ENCODE data around the gene KIF5B. TPM values are rescaled to one million over a fixed set of nuclear protein-coding genes. Genes with fewer than 3 reads are reported as not detected.

The KIF5B gene
- total and polyA plus RNA-seq, 2 donors (not counting 1 experiment from before 2014, with no cell fraction given) = 9.5 to 44.1 TPM

DNA sequence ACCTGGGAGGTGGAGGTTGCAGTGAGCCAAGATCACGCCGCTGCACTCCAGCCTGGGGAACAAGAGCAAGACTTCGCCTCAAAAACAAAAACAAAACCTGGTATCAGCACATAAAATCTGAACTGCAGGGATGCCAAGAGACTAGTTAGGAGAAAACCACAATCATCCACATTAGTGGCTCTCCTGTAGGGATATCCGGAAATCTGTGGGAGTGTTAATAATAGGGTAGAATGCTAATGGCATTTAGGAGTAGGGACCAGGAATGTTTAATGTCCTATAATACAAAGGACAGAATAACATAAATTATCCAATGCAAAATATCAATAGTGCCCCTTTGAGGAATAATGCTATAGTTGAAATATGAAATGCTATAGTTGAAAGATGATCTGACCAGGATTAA is 24.3 kb downstream of the KIF5B start:
- ChIA-PET POLR2A (no interaction called here), CTCF (no interaction called here)
- no peak overlapping the region for H3K27ac Mint-ChIP-seq
- H3K9me3 Mint-ChIP-seq (ENCODE audit: insufficient read depth) = no peaks in the 10 kb centered on the region
- Histone ChIP-seq H3K4me3 (ENCODE audit: control extremely low read depth in 1 of 5, extremely low read depth in 1 of 5, insufficient read depth in 1 of 5, low read depth in 2 of 5, low read length in 4 of 5) (no peak overlapping the region), H3K27me3 (replicated peaks in 1 of 4; ENCODE audit: control extremely low read depth in 1 of 4, control insufficient read depth in 3 of 4, insufficient read depth in 4 of 4, low read length in 3 of 4) (no peaks in the 10 kb centered on the region), H3K79me2 (ENCODE audit: control insufficient read depth, insufficient read depth, low read length) (peaks cover 17% of the 10 kb centered on the region), H4K20me1 (ENCODE audit: control insufficient read depth, insufficient read depth, low read length, poor library complexity, severe bottlenecking) (peaks cover 11% of the 10 kb centered on the region), H3K9me3 (ENCODE audit: control extremely low read depth in 1 of 3, control insufficient read depth in 2 of 3, insufficient read depth in 1 of 3, low read length in 2 of 3) (no peaks in the 10 kb centered on the region), H3K9ac (ENCODE audit: low read length) (no peak overlapping the region), H3K27ac (ENCODE audit: low read length in 2 of 2) (no peak overlapping the region), H3K36me3 (replicated peaks in 1 of 2; ENCODE audit: control extremely low read depth in 1 of 2, control insufficient read depth in 1 of 2, extremely low read depth in 1 of 2, insufficient read depth in 2 of 2, low read length in 1 of 2) (peaks cover 14 to 88% of the 10 kb centered on the region in 2 experiments), H3K4me2 (replicated peaks; ENCODE audit: low read depth, low read length, poor library complexity, severe bottlenecking) (no peak overlapping the region), H3K4me1 (ENCODE audit: control insufficient read depth in 2 of 2, insufficient read depth in 2 of 2, low read length in 2 of 2) (no peaks in the 10 kb centered on the region), H2AFZ (ENCODE audit: insufficient read depth, low read depth, low read length, poor library complexity, severe bottlenecking) (no peak overlapping the region)
- no peak for TF ChIP-seq EZH2 (IDR thresholded peaks at IDR 0.05; ENCODE audit: borderline replicate concordance, insufficient read depth, low read depth, low read length, poor library complexity, severe bottlenecking)
- TF ChIP-seq, protein P1, sequence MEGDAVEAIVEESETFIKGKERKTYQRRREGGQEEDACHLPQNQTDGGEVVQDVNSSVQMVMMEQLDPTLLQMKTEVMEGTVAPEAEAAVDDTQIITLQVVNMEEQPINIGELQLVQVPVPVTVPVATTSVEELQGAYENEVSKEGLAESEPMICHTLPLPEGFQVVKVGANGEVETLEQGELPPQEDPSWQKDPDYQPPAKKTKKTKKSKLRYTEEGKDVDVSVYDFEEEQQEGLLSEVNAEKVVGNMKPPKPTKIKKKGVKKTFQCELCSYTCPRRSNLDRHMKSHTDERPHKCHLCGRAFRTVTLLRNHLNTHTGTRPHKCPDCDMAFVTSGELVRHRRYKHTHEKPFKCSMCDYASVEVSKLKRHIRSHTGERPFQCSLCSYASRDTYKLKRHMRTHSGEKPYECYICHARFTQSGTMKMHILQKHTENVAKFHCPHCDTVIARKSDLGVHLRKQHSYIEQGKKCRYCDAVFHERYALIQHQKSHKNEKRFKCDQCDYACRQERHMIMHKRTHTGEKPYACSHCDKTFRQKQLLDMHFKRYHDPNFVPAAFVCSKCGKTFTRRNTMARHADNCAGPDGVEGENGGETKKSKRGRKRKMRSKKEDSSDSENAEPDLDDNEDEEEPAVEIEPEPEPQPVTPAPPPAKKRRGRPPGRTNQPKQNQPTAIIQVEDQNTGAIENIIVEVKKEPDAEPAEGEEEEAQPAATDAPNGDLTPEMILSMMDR (IDR thresholded peaks at IDR 0.05) = no peak
- H3K4me3 Mint-ChIP-seq = no peak overlapping the region
- no peak for DNase-seq
- intact Hi-C loops (cut with micrococcal nuclease) = no loop called here
- H3K4me1 Mint-ChIP-seq = no peaks in the 10 kb centered on the region
- ATAC-seq (ENCODE audit: low read depth) = no peak
- no CpG with 5 or more reads among the region's 4 CpGs for WGBS (ENCODE audit: insufficient coverage)
- no peaks in the 10 kb centered on the region for H3K27me3 Mint-ChIP-seq

DNA sequence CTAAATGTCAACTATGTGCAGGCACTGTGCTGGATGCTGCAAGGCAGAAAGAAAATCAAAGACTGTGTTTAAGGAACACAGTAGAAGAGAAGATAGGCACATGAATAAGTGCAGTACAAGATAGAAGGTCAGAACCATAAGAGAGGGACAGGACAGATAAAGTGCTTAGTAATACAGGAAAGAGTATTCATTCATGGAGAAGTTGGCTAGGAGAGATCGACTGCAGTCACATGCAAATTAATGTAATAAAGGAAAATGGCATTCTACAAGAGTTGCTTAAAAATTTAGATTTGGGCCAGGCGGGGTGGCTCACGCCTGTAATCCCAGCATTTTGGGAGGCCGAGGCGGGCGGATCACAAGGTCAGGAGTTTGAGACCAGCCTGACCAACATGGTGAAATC is 24.8 kb downstream of the KIF5B start:
- H2AFZ ChIP-seq (ENCODE audit: insufficient read depth, low read depth, low read length, poor library complexity, severe bottlenecking) = no peak overlapping the region
- POLR2A ChIA-PET = no interaction called here

More for the DNA sequence above, 24.8 kb downstream of the KIF5B start:
- Histone ChIP-seq H3K27me3 (replicated peaks in 1 of 4; ENCODE audit: control extremely low read depth in 1 of 4, control insufficient read depth in 3 of 4, insufficient read depth in 4 of 4, low read length in 3 of 4) (no peaks in the 10 kb centered on the region), H3K9ac (ENCODE audit: low read length) (no peak overlapping the region), H4K20me1 (ENCODE audit: control insufficient read depth, insufficient read depth, low read length, poor library complexity, severe bottlenecking) (peaks cover 11% of the 10 kb centered on the region), H3K4me2 (replicated peaks; ENCODE audit: low read depth, low read length, poor library complexity, severe bottlenecking) (no peak overlapping the region), H3K4me1 (ENCODE audit: control insufficient read depth in 2 of 2, insufficient read depth in 2 of 2, low read length in 2 of 2) (no peaks in the 10 kb centered on the region), H3K79me2 (ENCODE audit: control insufficient read depth, insufficient read depth, low read length) (peaks cover 17% of the 10 kb centered on the region), H3K4me3 (ENCODE audit: control extremely low read depth in 1 of 5, extremely low read depth in 1 of 5, insufficient read depth in 1 of 5, low read depth in 2 of 5, low read length in 4 of 5) (no peak overlapping the region), H3K27ac (ENCODE audit: low read length in 2 of 2) (no peak overlapping the region), H3K36me3 (replicated peaks in 1 of 2; ENCODE audit: control extremely low read depth in 1 of 2, control insufficient read depth in 1 of 2, extremely low read depth in 1 of 2, insufficient read depth in 2 of 2, low read length in 1 of 2) (peaks cover 17 to 87% of the 10 kb centered on the region in 2 experiments), H3K9me3 (ENCODE audit: control extremely low read depth in 1 of 3, control insufficient read depth in 2 of 3, insufficient read depth in 1 of 3, low read length in 2 of 3) (no peaks in the 10 kb centered on the region)
- intact Hi-C loops (cut with micrococcal nuclease) = no loop called here
- no peak for ATAC-seq (ENCODE audit: low read depth)
- H3K9me3 Mint-ChIP-seq (ENCODE audit: insufficient read depth) = no peaks in the 10 kb centered on the region
- no peak overlapping the region for H3K4me3 Mint-ChIP-seq
- no peaks in the 10 kb centered on the region for H3K4me1 Mint-ChIP-seq
- no peak overlapping the region for H3K27ac Mint-ChIP-seq
- CTCF ChIA-PET = no interaction called here
- no peak for TF ChIP-seq EZH2 (IDR thresholded peaks at IDR 0.05; ENCODE audit: borderline replicate concordance, insufficient read depth, low read depth, low read length, poor library complexity, severe bottlenecking)
- TF ChIP-seq, protein P1 (IDR thresholded peaks at IDR 0.05) = no peak
- DNase-seq = no peak
- H3K27me3 Mint-ChIP-seq = no peaks in the 10 kb centered on the region
- 92% methylated on average over 1 of the region's 6 CpGs for WGBS (ENCODE audit: insufficient coverage)
